ENCODE measurements around the gene UAP1L1.

DNA sequence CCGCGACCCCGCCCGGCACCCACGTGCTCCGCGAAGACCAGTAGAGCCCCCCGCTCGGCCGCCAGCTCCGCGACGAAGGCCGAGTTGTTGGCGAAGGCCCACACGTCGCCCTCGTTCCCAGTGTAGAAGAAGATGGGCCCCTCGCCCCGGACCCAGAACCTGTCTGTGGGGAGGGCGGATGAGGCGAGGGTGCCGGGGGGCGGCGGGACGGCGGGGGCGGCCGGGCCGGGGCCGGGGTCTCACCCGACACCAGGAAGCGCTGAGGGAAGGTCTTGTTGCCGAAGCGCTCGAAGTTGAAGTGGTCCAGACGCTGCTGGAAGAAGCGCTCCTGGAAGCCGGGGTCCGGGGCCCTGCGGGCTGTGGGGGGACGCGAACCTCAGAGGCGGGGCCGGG lies 36.9 kb downstream of the UAP1L1 start:
- TF ChIP-seq, protein P1, sequence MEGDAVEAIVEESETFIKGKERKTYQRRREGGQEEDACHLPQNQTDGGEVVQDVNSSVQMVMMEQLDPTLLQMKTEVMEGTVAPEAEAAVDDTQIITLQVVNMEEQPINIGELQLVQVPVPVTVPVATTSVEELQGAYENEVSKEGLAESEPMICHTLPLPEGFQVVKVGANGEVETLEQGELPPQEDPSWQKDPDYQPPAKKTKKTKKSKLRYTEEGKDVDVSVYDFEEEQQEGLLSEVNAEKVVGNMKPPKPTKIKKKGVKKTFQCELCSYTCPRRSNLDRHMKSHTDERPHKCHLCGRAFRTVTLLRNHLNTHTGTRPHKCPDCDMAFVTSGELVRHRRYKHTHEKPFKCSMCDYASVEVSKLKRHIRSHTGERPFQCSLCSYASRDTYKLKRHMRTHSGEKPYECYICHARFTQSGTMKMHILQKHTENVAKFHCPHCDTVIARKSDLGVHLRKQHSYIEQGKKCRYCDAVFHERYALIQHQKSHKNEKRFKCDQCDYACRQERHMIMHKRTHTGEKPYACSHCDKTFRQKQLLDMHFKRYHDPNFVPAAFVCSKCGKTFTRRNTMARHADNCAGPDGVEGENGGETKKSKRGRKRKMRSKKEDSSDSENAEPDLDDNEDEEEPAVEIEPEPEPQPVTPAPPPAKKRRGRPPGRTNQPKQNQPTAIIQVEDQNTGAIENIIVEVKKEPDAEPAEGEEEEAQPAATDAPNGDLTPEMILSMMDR (IDR thresholded peaks at IDR 0.05): no peak
- no peak for TF ChIP-seq POLR2A (IDR thresholded peaks at IDR 0.05)
